NCI-H2107 treated with DMSO at 0.1 percent for 48 hours (cell line): ENCODE results near the gene KIF11.

ENCODE experiments used
- DNase-seq: peaks from one replicate; lab custom pipeline; 2025; ENCODE audit not compliant: unreplicated experiment; lab: John Stamatoyannopoulos, UW

The KIF11 gene

DNA sequence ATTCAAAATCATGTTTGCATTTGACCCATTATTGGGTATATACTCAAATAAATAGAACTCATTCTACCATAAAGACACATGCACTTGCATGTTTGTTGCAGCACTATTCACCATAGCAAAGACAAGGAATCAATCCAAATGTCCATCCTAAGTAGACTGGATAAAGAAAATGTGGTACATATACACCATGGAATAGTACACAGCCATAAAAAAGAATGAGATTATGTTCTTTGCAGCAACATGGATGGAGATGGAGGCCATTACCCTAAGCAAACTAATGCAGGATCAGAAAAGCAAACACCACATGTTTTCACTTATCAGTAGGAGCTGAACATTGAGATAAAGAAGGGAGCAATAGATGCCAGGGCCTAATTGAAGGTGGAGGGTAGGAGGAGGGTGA is 84.8 kb downstream of the KIF11 start:
- no peak for DNase-seq

GRCh38 chr10:92678206-92678605 is 85.3 kb downstream of the KIF11 start:
- no peak for DNase-seq

DNA sequence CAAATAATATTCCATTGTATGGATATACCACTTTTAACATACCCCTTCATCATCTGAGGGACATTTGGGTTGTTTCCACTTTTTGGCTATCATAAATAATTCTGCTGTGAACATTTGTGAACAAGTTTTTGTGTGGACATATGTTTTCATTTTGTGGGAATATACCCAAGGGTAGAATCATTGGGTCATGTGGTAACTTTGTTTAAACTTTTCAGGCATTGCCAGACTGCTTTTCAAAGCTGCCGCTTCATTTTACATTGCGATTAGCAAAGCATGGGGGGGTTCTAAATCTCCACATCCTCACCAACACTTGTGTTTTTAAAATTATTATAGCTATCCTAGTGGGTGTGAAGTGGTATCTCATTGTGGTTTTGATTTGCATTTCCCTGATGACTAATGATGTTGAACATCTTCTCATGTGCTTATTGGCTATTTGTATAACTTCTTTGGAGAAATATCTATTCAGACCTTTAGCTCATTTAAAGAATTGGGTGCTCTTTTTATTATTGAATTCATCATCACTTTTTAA is 88.4 kb downstream of the KIF11 start:
- no peak for DNase-seq

DNA sequence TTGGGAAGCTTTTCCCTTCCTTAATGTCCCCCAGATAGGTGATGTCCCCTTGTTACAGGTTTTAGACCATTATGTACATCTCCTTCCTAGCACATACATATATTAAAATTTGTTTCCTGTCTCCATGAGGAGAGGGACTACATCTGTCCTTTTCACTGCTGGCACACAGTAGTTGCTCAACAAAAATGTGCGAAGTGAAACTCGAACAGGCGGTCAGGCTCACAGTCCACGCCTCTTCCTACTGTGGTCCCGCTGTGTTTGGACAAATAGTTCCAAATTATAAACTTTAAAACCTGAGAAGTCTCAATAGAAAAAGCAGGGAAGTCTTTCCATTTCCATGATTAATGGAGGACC is 95.6 kb downstream of the KIF11 start:
- no peak for DNase-seq

DNA sequence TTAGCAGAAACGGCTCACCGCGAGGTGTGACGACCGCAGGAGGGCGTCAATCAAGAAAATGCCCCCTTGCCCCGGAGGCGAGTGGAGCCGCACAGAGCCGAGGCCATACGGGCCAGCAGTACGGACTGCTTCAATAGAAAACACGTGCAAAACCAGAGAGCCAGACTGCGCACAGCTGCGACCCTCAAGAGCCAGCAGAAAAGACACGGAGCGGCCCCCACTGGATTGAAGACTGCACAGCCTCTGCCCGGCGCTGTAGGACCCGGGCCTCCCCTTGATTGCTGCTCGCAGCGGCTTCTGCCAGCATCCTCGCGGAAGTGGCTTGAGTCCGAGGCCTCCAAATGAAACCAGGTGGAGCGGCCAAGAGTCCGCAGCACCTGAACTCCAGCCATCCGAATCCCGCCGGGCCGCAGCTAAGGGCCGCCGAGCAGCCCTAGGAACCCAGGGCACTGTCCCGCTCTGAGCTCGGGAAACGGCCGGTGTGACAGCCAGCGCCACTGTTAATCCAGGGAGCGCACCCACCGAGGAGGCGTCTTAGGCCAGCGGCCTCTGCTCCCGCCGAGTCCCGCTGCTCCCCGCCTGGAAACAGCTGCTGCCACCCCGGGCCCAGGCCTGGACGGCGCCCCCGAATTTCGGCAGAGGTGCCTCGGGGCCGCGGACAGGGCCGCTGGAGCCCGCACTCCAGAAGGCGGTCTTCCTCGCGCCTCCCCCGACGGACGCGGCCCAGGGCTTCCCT is 96.2 kb downstream of the KIF11 start:
- DNase-seq = no peak

DNA sequence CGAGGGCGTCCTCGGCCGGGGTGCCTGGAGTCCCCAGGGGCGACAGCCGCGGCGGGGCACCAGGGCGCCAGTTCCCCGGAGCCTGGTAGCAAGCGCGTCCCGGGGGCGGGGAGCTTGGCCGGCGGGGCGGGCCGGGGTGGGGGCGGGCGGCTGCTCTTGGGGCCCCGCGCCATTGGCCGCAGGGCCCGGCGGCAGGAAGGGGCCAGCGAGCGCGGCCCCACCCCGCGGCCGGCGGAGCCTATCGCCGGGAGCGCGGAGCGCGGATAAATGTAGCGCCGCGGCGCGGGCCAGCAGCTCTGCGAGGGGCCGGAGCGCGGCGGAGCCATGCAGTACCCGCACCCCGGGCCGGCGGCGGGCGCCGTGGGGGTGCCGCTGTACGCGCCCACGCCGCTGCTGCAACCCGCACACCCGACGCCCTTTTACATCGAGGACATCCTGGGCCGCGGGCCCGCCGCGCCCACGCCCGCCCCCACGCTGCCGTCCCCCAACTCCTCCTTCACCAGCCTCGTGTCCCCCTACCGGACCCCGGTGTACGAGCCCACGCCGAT is 96.8 kb downstream of the KIF11 start, which contains the start of gene HHEX:
Gene HHEX, plus strand, starts transcription at position 293 of the 548 bp plus-strand sequence. Its CDS starts 32 bp downstream, at position 325.
- DNase-seq = no peak

- no peak for DNase-seq
These were observed 97.4 kb downstream of the KIF11 start for GRCh38 chr10:92690211-92690914.

GRCh38 chr10:92690915-92691590 is 98.1 kb downstream of the KIF11 start:
- no peak for DNase-seq

DNA sequence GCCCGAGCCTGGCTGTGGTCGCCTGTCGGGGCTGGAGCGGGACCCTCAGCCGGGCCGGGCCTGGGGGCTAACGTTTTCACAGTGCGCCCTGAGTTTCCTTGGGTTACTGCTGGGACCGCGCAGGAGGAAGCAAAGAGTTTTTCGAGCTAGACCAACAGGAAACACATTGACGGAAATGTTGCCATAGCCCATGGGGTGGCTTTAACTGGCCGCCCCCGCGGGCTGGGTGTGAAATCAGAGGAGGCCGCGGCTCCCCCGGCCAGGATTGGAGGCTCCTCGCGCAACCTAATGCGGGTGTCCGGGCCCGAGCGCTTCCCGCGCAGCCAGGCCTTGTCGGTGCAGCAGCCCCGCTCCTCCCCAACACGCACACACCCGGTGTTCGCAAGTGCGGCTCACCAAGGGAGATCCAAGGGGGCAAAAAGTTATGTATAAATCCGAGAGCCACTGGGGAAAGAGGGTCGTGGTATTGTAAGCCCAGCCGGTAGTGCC is 98.7 kb downstream of the KIF11 start:
- no peak for DNase-seq

- DNase-seq = no peak
These were observed 99.2 kb downstream of the KIF11 start for GRCh38 chr10:92692080-92692671.

GRCh38 chr10:92692697-92693533 is 100.0 kb downstream of the KIF11 start:
- DNase-seq = no peak

- DNase-seq = no peak
These were observed 100.6 kb downstream of the KIF11 start for GRCh38 chr10:92693534-92693893.

DNA sequence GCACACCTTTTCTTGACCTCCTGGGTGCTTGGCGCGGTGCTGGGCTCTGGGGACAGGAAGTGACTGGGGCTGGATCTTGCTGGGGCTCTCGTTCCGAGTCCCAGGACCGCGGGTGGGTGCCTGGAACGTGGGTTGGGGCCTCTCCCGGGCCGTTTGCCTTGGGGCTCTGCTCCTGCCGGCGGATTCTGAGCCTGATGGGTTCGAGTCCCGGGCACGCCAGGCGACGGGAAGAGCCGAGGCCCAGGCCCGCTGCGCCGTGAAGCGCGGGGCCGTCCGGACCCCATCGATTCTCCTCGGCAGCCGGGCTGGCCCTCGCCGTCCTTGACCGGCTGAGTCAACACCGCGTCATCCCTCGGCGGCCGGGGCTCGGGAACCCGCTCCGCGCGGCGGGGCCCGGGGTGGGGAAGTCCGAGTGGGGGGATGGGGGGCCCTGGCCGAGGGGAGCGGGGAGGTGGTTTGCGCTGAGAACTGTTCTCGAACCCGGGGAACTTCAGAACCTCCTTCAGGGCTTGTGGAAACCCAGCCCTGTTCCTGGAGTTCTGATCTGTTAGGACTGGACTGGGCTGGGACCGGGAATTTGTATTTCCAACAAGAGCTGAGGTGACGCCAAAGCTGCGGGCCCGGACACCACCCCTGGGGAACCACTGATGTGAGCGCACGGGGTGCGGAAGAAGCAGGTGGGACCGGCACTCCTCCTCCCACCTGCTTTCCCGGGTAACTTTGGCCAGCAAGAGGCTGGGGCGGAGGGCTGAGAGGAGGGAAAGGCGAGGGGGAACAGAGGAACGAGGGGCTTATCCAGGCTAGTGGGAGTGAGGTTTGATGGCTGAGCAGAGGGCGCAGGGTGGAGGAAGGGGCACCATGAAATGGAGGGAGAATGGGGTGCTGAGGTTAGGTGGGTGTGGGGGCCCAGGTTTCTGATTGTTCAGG is 103.0 kb downstream of the KIF11 start:
- no peak for DNase-seq

- no peak for DNase-seq
These were observed 103.9 kb downstream of the KIF11 start for GRCh38 chr10:92696606-92697383.

DNA sequence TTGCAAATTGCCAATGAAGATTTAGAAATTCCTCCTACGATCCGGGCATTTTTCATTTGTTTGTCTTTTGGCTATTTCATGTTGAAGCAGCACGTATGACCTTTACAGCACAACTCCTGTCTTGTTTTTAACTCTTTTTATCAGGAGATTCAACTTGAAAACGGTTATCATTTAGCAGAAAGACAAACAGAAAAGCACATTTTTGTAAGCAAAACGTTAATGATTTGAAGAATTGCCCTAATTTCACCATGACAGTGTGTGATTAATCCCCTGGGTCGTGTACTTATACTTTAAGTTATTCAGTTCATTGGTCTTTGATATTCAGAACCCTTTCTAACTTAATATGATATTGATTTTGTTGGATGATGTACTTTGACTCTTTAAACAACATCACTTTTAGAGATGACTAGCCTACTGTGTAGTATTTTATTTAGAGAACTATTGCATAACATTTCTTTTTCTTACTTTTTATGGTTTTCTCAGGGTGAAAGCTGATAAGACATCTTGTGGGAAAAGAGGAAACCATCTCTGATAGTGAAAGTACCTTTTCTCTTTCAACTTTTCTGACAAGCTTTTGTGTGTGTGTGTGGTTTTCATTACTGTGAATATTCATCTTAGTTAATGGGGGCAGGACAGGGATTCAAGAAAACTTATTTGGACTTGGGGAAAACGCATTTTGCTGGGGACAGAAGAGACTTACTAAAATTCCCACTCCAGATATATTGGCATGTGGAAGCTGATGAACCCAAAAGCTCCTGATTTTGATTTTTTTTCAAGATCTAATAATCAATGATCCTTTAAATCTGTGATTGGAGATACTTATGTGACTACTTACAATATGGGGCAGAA is 105.0 kb downstream of the KIF11 start:
- DNase-seq = no peak

- no peak for DNase-seq
These were observed 106.2 kb downstream of the KIF11 start for GRCh38 chr10:92699193-92699517.

GRCh38 chr10:92699518-92700381 is 106.8 kb downstream of the KIF11 start:
- DNase-seq = no peak
